ENCODE data around the gene NCKAP5.

- TF ChIP-seq POLR2A (conservative IDR thresholded peaks at IDR 0.05) (no peak), ZNF551 (CRISPR knock-in tag; IDR thresholded peaks at IDR 0.05) (no peak), HNRNPUL1 (IDR thresholded peaks at IDR 0.05; ENCODE audit: low read length) (no peak), TAF1 (IDR thresholded peaks at IDR 0.05; ENCODE audit: control insufficient read depth, extremely low read depth, insufficient read depth, low read length, severe bottlenecking) (no peak), FOXJ3 (CRISPR knock-in tag; IDR thresholded peaks at IDR 0.05) (no peak), HOMEZ (CRISPR knock-in tag; IDR thresholded peaks at IDR 0.05) (no peak)
- TF ChIP-seq, protein P1, sequence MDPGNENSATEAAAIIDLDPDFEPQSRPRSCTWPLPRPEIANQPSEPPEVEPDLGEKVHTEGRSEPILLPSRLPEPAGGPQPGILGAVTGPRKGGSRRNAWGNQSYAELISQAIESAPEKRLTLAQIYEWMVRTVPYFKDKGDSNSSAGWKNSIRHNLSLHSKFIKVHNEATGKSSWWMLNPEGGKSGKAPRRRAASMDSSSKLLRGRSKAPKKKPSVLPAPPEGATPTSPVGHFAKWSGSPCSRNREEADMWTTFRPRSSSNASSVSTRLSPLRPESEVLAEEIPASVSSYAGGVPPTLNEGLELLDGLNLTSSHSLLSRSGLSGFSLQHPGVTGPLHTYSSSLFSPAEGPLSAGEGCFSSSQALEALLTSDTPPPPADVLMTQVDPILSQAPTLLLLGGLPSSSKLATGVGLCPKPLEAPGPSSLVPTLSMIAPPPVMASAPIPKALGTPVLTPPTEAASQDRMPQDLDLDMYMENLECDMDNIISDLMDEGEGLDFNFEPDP (CRISPR knock-in tag; IDR thresholded peaks at IDR 0.05), result no peak
These were observed 752.7 kb downstream of the NCKAP5 start for GRCh38 chr2:132815516-132815915.

Measured in K562 (cell line).